Spleen (tissue), 11 donors: ENCODE results near the gene GPR152. TPM values are rescaled to one million over a fixed set of nuclear protein-coding genes. Genes with fewer than 3 reads are reported as not detected.
"Not testable (repeated sequence)": the region's sequence is repeated elsewhere in the genome, so short reads cannot be mapped to it uniquely, and the experiment has no call there.

Source experiments
- DNase-seq: peaks from one replicate; pipeline ENCODE4 v3.0.0-alpha.2; 2020
- H3K27ac ChIP-seq, 8 donors: fragments of 200-600 bp; sonication (generic) in 7 of 8; 1 replicate in 4 of 8; 2 replicates in 4 of 8; pipeline versions ENCODE4 v1.5.0 to v1.8.0; 2016 to 2021; ENCODE audit warnings: inconsistent platforms in 4 of 8, mild to moderate bottlenecking in 4 of 8, moderate library complexity in 1 of 8
- H3K27me3 ChIP-seq, 7 donors: fragments of 200-600 bp; sonication (generic) in 6 of 7; replicated peaks in 1 of 7; 1 replicate in 4 of 7; 2 replicates in 3 of 7; pipeline versions ENCODE4 v1.5.0 to v1.8.0; 2016 to 2021; ENCODE audit warnings: inconsistent platforms in 3 of 7, mild to moderate bottlenecking in 1 of 7
- H3K36me3 ChIP-seq, 6 donors: fragments of 200-600 bp; sonication (generic) in 5 of 6; 1 replicate in 4 of 6; 2 replicates in 2 of 6; pipeline versions ENCODE4 v1.5.0 to v1.8.0; 2016 to 2021; ENCODE audit warnings: inconsistent platforms in 2 of 6
- H3K4me1 ChIP-seq, 6 donors: fragments of 200-600 bp; sonication (generic) in 5 of 6; 1 replicate in 3 of 6; 2 replicates in 3 of 6; pipeline versions ENCODE4 v1.5.0 to v1.8.0; 2016 to 2021; ENCODE audit warnings: inconsistent platforms in 3 of 6
- H3K4me3 ChIP-seq, 8 donors: fragments of 200-600 bp; sonication (generic) in 7 of 8; 1 replicate in 4 of 8; 2 replicates in 4 of 8; pipeline versions ENCODE4 v1.5.0 to v1.8.0; 2016 to 2021; ENCODE audit warnings: inconsistent platforms in 4 of 8, mild to moderate bottlenecking in 4 of 8, moderate library complexity in 2 of 8
- H3K9me3 ChIP-seq, 8 donors: fragments of 200-600 bp; sonication (generic) in 7 of 8; 1 replicate in 4 of 8; 2 replicates in 4 of 8; pipeline versions ENCODE4 v1.5.0 to v1.8.0; 2016 to 2021; ENCODE audit warnings: inconsistent platforms in 4 of 8
- CTCF ChIP-seq, 11 experiments: fragments of 200-600 bp in 7 of 11; fragments of 450-650 bp in 4 of 11; sonication (generic) in 4 of 11; IDR thresholded peaks in 8 of 11; conservative IDR thresholded peaks in 3 of 11; 1 replicate in 7 of 11; 2 replicates in 4 of 11; pipeline versions ENCODE4 v1.4.0 to v1.8.0; 2016 to 2021; ENCODE audit warnings: antibody characterized with exemption in 11 of 11, inconsistent platforms in 4 of 11, mild to moderate bottlenecking in 1 of 11
- POLR2A ChIP-seq, 3 donors: fragments of 450-650 bp; IDR thresholded peaks; one replicate each; pipeline ENCODE4 v1.5.1; 2017; ENCODE audit warnings: antibody characterized with exemption in 3 of 3, mild to moderate bottlenecking in 1 of 3
- POLR2AphosphoS5 ChIP-seq, 3 donors: sonication (generic); formaldehyde crosslinking; IDR thresholded peaks; one replicate each; pipeline ENCODE4 v1.5.1; 2017; ENCODE audit warnings: antibody characterized with exemption in 3 of 3
- WGBS, 5 donors: extraction: QIAGEN DNeasy Blood & Tissue Kit in 3 of 5; methylation state at CpG; one replicate each; pipeline versions ENCODE4 v1.1.5 to v1.1.7; 2013 to 2018; 5-methylcytosine and 5-hydroxymethylcytosine counted together
- intact Hi-C: fragments of 100-400 bp; cut with DNase I; formaldehyde crosslinking; loops from one replicate; pipeline ENCODE4 v1.15.0; 2023; ENCODE audit warnings: low total_unique reads
- polyA plus RNA-seq, 3 donors: library from polyadenylated mRNA; stranded (reverse); fragments of 200-250 nt; gene quantifications; one replicate each; pipeline ENCODE4 v1.2.1, GENCODE V29; 2013
- total RNA-seq, 7 donors: library from RNA; depleted of rRNA in 3 of 7; stranded (reverse); fragments of >200 nt in 3 of 7; fragmentation: NEBNext Ultra II Directional in 4 of 7; extraction: Animal tissue kit (Norgen Biotek cat#: 25700) in 4 of 7; gene quantifications; one replicate each; pipeline versions ENCODE4 v1.1.0 to v1.2.1, GENCODE V29; 2016 to 2021
- donor health status: healthy with polysubstance abuse.
- donor health status: DM: no; HTN: no; CAD: no; lungs with moderate emphysema.
- donor health status: DM: no; HTN: no; CAD: no.
- donor health status: Bipolar disorder and iron deficiency.
- donor health status: healthy.
- donor health status: DM: no; HTN: no; CAD: no.
- donor health status: DM: yes; HTN: yes; CAD: no.

GPR152 gene
- total and polyA plus RNA-seq, 10 donors, result 0.10 TPM; not detected in 9

GRCh38 chr11:67484847-67485311 is 32.4 kb upstream of the GPR152 start:
- peaks cover 31 to 66% (median 52%) of the 10 kb centered on the region in 6 donors for H3K4me1 ChIP-seq
- H3K36me3 ChIP-seq, result peaks cover 0 to 35% (median 27%) of the 10 kb centered on the region in 6 donors
- H3K27ac ChIP-seq, result peak overlapping the region; percentile 91 to 97 (median 92)
- H3K27me3 ChIP-seq, result no peaks in the 10 kb centered on the region
- DNase-seq, result peak; percentile 91
- whole genome bisulfite sequencing, 5 donors, result 20 to 31% (median 27%) methylated on average over 11 of the region's 11 CpGs
- H3K4me3 ChIP-seq, result peak overlapping the region in 7 of 8 donors; percentile 11 to 81 (median 53)
- H3K9me3 ChIP-seq, result no peaks in the 10 kb centered on the region
- TF ChIP-seq CTCF (IDR thresholded peaks at IDR 0.05 in 8 of 11, conservative IDR thresholded peaks at IDR 0.05 in 3 of 11), result no peak
- TF ChIP-seq POLR2AphosphoS5 (IDR thresholded peaks at IDR 0.05), result peak; percentile 29 to 80 (median 64)
- intact Hi-C loops, result no loop called here

- DNase-seq, result no peak
- peaks cover 31 to 66% (median 52%) of the 10 kb centered on the region in 6 donors for H3K4me1 ChIP-seq
- intact Hi-C loops, result no loop called here
- WGBS, 5 donors, result 61 to 68% (median 62%) methylated on average over 16 of the region's 16 CpGs
- peak overlapping the region; percentile 49 to 81 (median 53) for H3K4me3 ChIP-seq
- peak overlapping the region; percentile 91 to 97 (median 92) for H3K27ac ChIP-seq
- peaks cover 0 to 26% (median 18%) of the 10 kb centered on the region in 6 donors for H3K36me3 ChIP-seq
- no peaks in the 10 kb centered on the region for H3K9me3 ChIP-seq
- no peaks in the 10 kb centered on the region for H3K27me3 ChIP-seq
- TF ChIP-seq POLR2AphosphoS5 (IDR thresholded peaks at IDR 0.05) (peak in 2 of 3 donors; percentile 13 to 33), POLR2A (IDR thresholded peaks at IDR 0.05) (no peak)
Observed at GRCh38 chr11:67483831-67484665, 31.5 kb upstream of the GPR152 start.

- Histone ChIP-seq H3K4me1 (peaks cover 31 to 61% (median 52%) of the 10 kb centered on the region in 6 donors), H3K27ac (peak within 1 kb of the TSS; percentile 91 to 97 (median 92)), H3K4me3 (peak within 1 kb of the TSS; percentile 49 to 81 (median 53)), H3K9me3 (no peaks in the 10 kb centered on the region), H3K36me3 (peaks cover 0 to 17% (median 13%) of the 10 kb centered on the region in 6 donors), H3K27me3 (no peaks in the 10 kb centered on the region)
- WGBS, 5 donors, result 8 to 10% (median 10%) methylated on average over 56 to 60 of the region's 60 CpGs
- intact Hi-C loops, result no loop called here
- TF ChIP-seq POLR2AphosphoS5 (IDR thresholded peaks at IDR 0.05) (peak; percentile 92 to 97 (median 94)), POLR2A (IDR thresholded peaks at IDR 0.05) (peak in 2 of 3 donors; percentile 18 to 57), CTCF (IDR thresholded peaks at IDR 0.05 in 8 of 11, conservative IDR thresholded peaks at IDR 0.05 in 3 of 11) (peak in 7 of 11 experiments; percentile 27 to 53 (median 45))
- peak; percentile 98 for DNase-seq
Observed at GRCh38 chr11:67482827-67483798, 30.6 kb upstream of the GPR152 start, which contains the start of gene AIP. Gene AIP, plus strand, starts transcription at chr11:67483026. Its CDS starts 133 bp downstream, at chr11:67483159.

GRCh38 chr11:67482275-67482826 is 29.8 kb upstream of the GPR152 start:
- H3K4me1 ChIP-seq, result peaks cover 31 to 53% (median 49%) of the 10 kb centered on the region in 6 donors
- TF ChIP-seq POLR2A (IDR thresholded peaks at IDR 0.05), result no peak
- no peak for TF ChIP-seq POLR2AphosphoS5 (IDR thresholded peaks at IDR 0.05)
- no peak for TF ChIP-seq CTCF (IDR thresholded peaks at IDR 0.05 in 8 of 11, conservative IDR thresholded peaks at IDR 0.05 in 3 of 11)
- H3K27ac ChIP-seq, result peak overlapping the region; percentile 91 to 97 (median 92)
- H3K27me3 ChIP-seq, result no peaks in the 10 kb centered on the region
- H3K36me3 ChIP-seq, result peaks cover 0 to 9% (median 6%) of the 10 kb centered on the region in 6 donors
- DNase-seq, result no peak
- intact Hi-C loops, result no loop called here
- H3K9me3 ChIP-seq, result no peaks in the 10 kb centered on the region
- H3K4me3 ChIP-seq, result peak overlapping the region; percentile 49 to 81 (median 53)
- WGBS, 5 donors, result 27 to 31% (median 28%) methylated on average over 19 of the region's 19 CpGs

- DNase-seq, H3K4me3 ChIP-seq, H3K27me3 ChIP-seq, intact Hi-C loops, H3K9me3 ChIP-seq, H3K36me3 ChIP-seq, H3K4me1 ChIP-seq, H3K27ac ChIP-seq: not testable (repeated sequence)
- WGBS, 5 donors, result 75 to 84% (median 83%) methylated on average over 12 to 15 of the region's 16 CpGs
Observed at GRCh38 chr11:67477344-67478050, 25.0 kb upstream of the GPR152 start.

- intact Hi-C loops, DNase-seq, H3K27me3 ChIP-seq, H3K9me3 ChIP-seq, H3K36me3 ChIP-seq, H3K4me3 ChIP-seq, H3K4me1 ChIP-seq, H3K27ac ChIP-seq: not testable (repeated sequence)
- WGBS, 5 donors, result 77 to 92% (median 85%) methylated on average over 10 of the region's 10 CpGs
Observed at GRCh38 chr11:67476692-67477091, 24.2 kb upstream of the GPR152 start.
